Neural progenitor cell (in vitro differentiated cells): ENCODE results near the gene CIITA. TPM values are rescaled to one million over a fixed set of nuclear protein-coding genes. Genes with fewer than 3 reads are reported as not detected.
A peak's percentile ranks its signal among the peaks of the same experiment; 100 is the strongest.

Experiments used
- DNase-seq: peaks from one replicate; pipeline ENCODE4 v3.0.0-alpha.2; 2016; ENCODE audit warnings: low spot score
- H2AFZ ChIP-seq: fragments of 200-600 bp; sonication (generic); replicated peaks from 2 replicates; pipeline ENCODE4 v1.6.1; 2016; ENCODE audit warnings: antibody characterized with exemption
- H3F3A ChIP-seq: fragments of 200-600 bp; sonication (generic); 2 replicates; pipeline ENCODE4 v1.6.1; 2016; ENCODE audit warnings: antibody characterized with exemption, low read depth
- H3K27ac ChIP-seq: fragments of 200-600 bp; sonication (generic); 2 replicates; pipeline ENCODE4 v1.5.1; 2016; ENCODE audit warnings: mild to moderate bottlenecking
- H3K27me3 ChIP-seq: fragments of 200-600 bp; sonication (generic); 2 replicates; pipeline ENCODE4 v1.6.1; 2016; ENCODE audit warnings: mild to moderate bottlenecking, moderate library complexity
- H3K36me3 ChIP-seq: fragments of 200-600 bp; sonication (generic); 2 replicates; pipeline ENCODE4 v1.5.1; 2016
- H3K4me1 ChIP-seq: fragments of 200-600 bp; sonication (generic); 2 replicates; pipeline ENCODE4 v1.6.1; 2016; ENCODE audit warnings: mixed run types
- H3K4me2 ChIP-seq: fragments of 200-600 bp; sonication (generic); 2 replicates; pipeline ENCODE4 v1.6.1; 2016
- H3K4me3 ChIP-seq: fragments of 200-600 bp; sonication (generic); 2 replicates; pipeline ENCODE4 v1.5.1; 2016
- H3K79me2 ChIP-seq: fragments of 200-600 bp; sonication (generic); 2 replicates; pipeline ENCODE4 v1.6.1; 2016; ENCODE audit warnings: low read depth
- H3K9ac ChIP-seq: fragments of 200-600 bp; sonication (generic); 2 replicates; pipeline ENCODE4 v1.6.1; 2016
- H3K9me3 ChIP-seq: fragments of 200-600 bp; sonication (generic); 2 replicates; pipeline ENCODE4 v1.5.1; 2016; ENCODE audit warnings: low read depth
- H4K20me1 ChIP-seq: fragments of 200-600 bp; sonication (generic); 2 replicates; pipeline ENCODE4 v1.6.1; 2016; ENCODE audit warnings: low read depth
- H3K27ac Mint-ChIP-seq: 3 replicates; pipeline ENCODE4 v1.8.0; 2021; ENCODE audit warnings: mixed read lengths
- H3K27me3 Mint-ChIP-seq: 2 replicates; pipeline ENCODE4 v1.8.0; 2022; ENCODE audit warnings: low read depth, mild to moderate bottlenecking, inconsistent platforms, moderate library complexity, mixed read lengths; ENCODE audit not compliant: insufficient read depth
- H3K36me3 Mint-ChIP-seq: 3 replicates; pipeline ENCODE4 v1.8.0; 2021; ENCODE audit warnings: mixed read lengths
- H3K4me1 Mint-ChIP-seq: 3 replicates; pipeline ENCODE4 v1.8.0; 2021; ENCODE audit warnings: mixed read lengths
- H3K4me3 Mint-ChIP-seq: 3 replicates; pipeline ENCODE4 v1.8.0; 2021; ENCODE audit warnings: mild to moderate bottlenecking, moderate library complexity, mixed read lengths
- H3K9me3 Mint-ChIP-seq: 3 replicates; pipeline ENCODE4 v1.8.0; 2020; ENCODE audit warnings: mixed read lengths
- CTCF ChIP-seq: fragments of 200-600 bp; sonication (generic); IDR thresholded peaks from 2 replicates; pipeline ENCODE4 v1.5.1; 2017; ENCODE audit warnings: antibody characterized with exemption, mild to moderate bottlenecking
- EZH2 ChIP-seq: fragments of 200-600 bp; sonication (generic); IDR thresholded peaks from 2 replicates; pipeline ENCODE4 v1.6.1; 2017; ENCODE audit warnings: antibody characterized with exemption, mild to moderate bottlenecking, moderate library complexity
- EZH2phosphoT487 ChIP-seq: fragments of 200-600 bp; sonication (generic); IDR thresholded peaks from 2 replicates; pipeline ENCODE4 v1.6.1; 2017; ENCODE audit warnings: antibody characterized with exemption
- total RNA-seq: library from RNA; depleted of rRNA; stranded (reverse); fragments of >200 nt; gene quantifications from 2 replicates; pipeline ENCODE4 v1.2.3, GENCODE V29; 2015; ENCODE audit warnings: low replicate concordance

Gene CIITA
- total RNA-seq, 1 donor from 2014 or later = not detected

DNA sequence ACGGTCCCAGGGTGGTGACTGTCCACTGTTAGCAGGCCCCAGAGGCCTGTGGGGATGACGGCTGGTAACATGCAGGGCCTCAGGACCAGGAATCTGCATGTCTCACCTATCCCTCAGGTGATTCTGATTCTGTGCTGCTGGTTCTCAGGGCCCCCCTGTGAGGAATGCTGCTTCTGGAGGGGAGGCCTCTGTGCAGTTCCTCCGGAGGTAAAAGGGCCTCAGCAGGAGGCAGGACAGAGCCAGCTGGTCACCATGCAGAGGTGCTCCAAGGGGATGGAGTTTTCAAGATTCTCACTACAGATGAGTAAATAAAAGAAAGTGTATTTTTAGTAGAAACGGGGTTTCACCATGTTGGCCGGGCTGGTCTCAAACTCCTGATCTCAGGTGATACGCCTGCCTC lies 101.1 kb downstream of the CIITA start:
- Mint-ChIP-seq H3K27ac (no peak overlapping the region), H3K4me3 (no peak overlapping the region), H3K27me3 (peaks cover 7% of the 10 kb centered on the region), H3K4me1 (peaks cover 43% of the 10 kb centered on the region), H3K36me3 (peaks cover 5% of the 10 kb centered on the region), H3K9me3 (no peaks in the 10 kb centered on the region)
- Histone ChIP-seq H3K4me1 (peaks cover 27% of the 10 kb centered on the region), H3K9me3 (no peaks in the 10 kb centered on the region), H2AFZ (no peak overlapping the region), H3K9ac (no peak overlapping the region), H3K36me3 (no peaks in the 10 kb centered on the region), H3K4me3 (no peak overlapping the region), H3K27ac (no peak overlapping the region), H4K20me1 (no peaks in the 10 kb centered on the region), H3K4me2 (no peak overlapping the region), H3F3A (peaks cover 15% of the 10 kb centered on the region), H3K79me2 (no peaks in the 10 kb centered on the region), H3K27me3 (no peaks in the 10 kb centered on the region)
- TF ChIP-seq EZH2phosphoT487 (no peak), CTCF (no peak), EZH2 (no peak)
- DNase-seq = no peak

- Histone ChIP-seq H3K4me1 (peaks cover 29% of the 10 kb centered on the region), H3K79me2 (no peaks in the 10 kb centered on the region), H3K4me3 (no peak overlapping the region), H3K27me3 (no peaks in the 10 kb centered on the region), H3F3A (peaks cover 15% of the 10 kb centered on the region), H3K36me3 (no peaks in the 10 kb centered on the region), H3K27ac (peak overlapping the region; percentile 53), H3K9me3 (no peaks in the 10 kb centered on the region), H2AFZ (no peak overlapping the region), H3K9ac (no peak overlapping the region), H3K4me2 (no peak overlapping the region), H4K20me1 (no peaks in the 10 kb centered on the region)
- peak overlapping the region; percentile 64 for H3K27ac Mint-ChIP-seq
- peaks cover 7% of the 10 kb centered on the region for H3K27me3 Mint-ChIP-seq
- no peak for DNase-seq
- H3K36me3 Mint-ChIP-seq = peaks cover 3% of the 10 kb centered on the region
- TF ChIP-seq EZH2 (no peak), EZH2phosphoT487 (no peak), CTCF (no peak)
- no peaks in the 10 kb centered on the region for H3K9me3 Mint-ChIP-seq
- H3K4me1 Mint-ChIP-seq = peaks cover 42% of the 10 kb centered on the region
- H3K4me3 Mint-ChIP-seq = no peak overlapping the region
Observed at GRCh38 chr16:10978871-10979446, 102.0 kb downstream of the CIITA start.

DNA sequence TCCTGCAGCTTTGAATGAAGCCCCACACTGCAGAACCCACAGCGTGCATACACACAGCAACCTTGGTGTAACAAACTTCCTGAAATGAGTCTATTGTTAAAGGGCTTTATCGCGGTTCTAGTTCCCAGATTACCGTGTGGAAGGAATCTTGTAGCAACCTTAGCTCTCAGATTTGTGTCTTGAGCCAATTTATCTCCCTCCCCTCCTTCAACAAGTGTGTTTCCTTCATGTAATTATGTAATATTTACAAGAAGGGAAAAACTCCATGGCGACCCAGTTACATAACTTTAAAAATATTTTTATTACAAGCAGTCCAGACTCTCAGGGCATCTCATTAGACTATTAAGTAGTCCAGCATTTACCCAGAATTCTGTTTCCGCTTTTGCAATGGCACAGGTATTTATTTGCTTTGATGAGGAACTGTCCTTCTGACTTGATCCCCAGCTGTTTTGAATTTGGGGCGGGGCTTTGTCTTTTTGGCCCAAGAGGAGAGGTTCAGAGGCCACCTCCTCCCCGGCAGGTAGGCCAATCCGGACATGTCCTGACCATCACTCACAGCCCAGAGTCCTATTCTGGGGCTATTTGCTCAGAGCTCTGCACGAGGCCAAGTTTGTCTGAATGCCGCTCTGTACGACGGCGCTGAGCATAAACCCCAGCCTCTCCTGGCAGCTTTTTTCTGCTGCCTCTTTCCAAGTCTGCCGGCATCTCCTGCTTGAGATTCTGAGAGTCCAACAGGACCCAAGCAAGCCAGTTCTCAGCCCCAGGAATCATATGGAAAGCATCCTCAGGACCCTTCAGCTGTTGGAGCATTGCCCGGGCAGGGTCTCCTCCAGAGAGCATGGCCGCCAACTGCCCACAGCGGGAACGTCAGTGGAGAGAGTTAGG lies 103.0 kb downstream of the CIITA start:
- Histone ChIP-seq H3K4me2 (no peak overlapping the region), H3F3A (peaks cover 15% of the 10 kb centered on the region), H3K4me1 (peaks cover 30% of the 10 kb centered on the region), H3K9ac (no peak overlapping the region), H4K20me1 (no peaks in the 10 kb centered on the region), H3K27ac (no peak overlapping the region), H3K27me3 (no peaks in the 10 kb centered on the region), H3K4me3 (no peak overlapping the region), H3K36me3 (no peaks in the 10 kb centered on the region), H3K79me2 (no peaks in the 10 kb centered on the region), H2AFZ (no peak overlapping the region), H3K9me3 (no peaks in the 10 kb centered on the region)
- Mint-ChIP-seq H3K4me3 (no peak overlapping the region), H3K4me1 (peaks cover 49% of the 10 kb centered on the region), H3K27me3 (peaks cover 10% of the 10 kb centered on the region), H3K9me3 (no peaks in the 10 kb centered on the region), H3K36me3 (peaks cover 7% of the 10 kb centered on the region), H3K27ac (no peak overlapping the region)
- TF ChIP-seq EZH2 (no peak), CTCF (no peak), EZH2phosphoT487 (no peak)
- no peak for DNase-seq
